ENCODE data around the gene CCL4.
"Not testable (repeated sequence)": the region's sequence is repeated elsewhere in the genome, so short reads cannot be mapped to it uniquely, and the experiment has no call there.

CCL4 gene

GRCh38 chr17:36094232-36094631, 9.4 kb upstream of the CCL4 start:
- ChIA-PET CTCF (no interaction called here), POLR2A (no interaction called here)
- no peak for DNase-seq (ENCODE audit: extremely low spot score)
- no peak for TF ChIP-seq CTBP1 (IDR thresholded peaks at IDR 0.05; ENCODE audit: borderline replicate concordance)
- TF ChIP-seq, protein P1, sequence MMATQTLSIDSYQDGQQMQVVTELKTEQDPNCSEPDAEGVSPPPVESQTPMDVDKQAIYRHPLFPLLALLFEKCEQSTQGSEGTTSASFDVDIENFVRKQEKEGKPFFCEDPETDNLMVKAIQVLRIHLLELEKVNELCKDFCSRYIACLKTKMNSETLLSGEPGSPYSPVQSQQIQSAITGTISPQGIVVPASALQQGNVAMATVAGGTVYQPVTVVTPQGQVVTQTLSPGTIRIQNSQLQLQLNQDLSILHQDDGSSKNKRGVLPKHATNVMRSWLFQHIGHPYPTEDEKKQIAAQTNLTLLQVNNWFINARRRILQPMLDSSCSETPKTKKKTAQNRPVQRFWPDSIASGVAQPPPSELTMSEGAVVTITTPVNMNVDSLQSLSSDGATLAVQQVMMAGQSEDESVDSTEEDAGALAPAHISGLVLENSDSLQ (IDR thresholded peaks at IDR 0.05), result no peak
- TF ChIP-seq NFRKB (IDR thresholded peaks at IDR 0.05), result no peak
- TF ChIP-seq L3MBTL2 (conservative IDR thresholded peaks at IDR 0.05), result no peak
- no peak for TF ChIP-seq HDGF (IDR thresholded peaks at IDR 0.05; ENCODE audit: borderline replicate concordance)
- TF ChIP-seq TARDBP (IDR thresholded peaks at IDR 0.05), result no peak
- TF ChIP-seq ELF4 (IDR thresholded peaks at IDR 0.05), result no peak
- TF ChIP-seq BHLHE40 (IDR thresholded peaks at IDR 0.05; ENCODE audit: borderline replicate concordance), result no peak
- TF ChIP-seq FOXK2 (IDR thresholded peaks at IDR 0.05), result no peak
- no peak for TF ChIP-seq ZNF384 (IDR thresholded peaks at IDR 0.05)
- no peak for TF ChIP-seq FOXM1 (IDR thresholded peaks at IDR 0.05; ENCODE audit: borderline replicate concordance)
- no peak for TF ChIP-seq FOXA1 (IDR thresholded peaks at IDR 0.05)
- no peak for TF ChIP-seq SP1 (IDR thresholded peaks at IDR 0.05)
- no peak for TF ChIP-seq SUZ12 (IDR thresholded peaks at IDR 0.05)
- TF ChIP-seq LEF1 (IDR thresholded peaks at IDR 0.05; ENCODE audit: borderline replicate concordance), result no peak
- no peak for TF ChIP-seq ARNT (IDR thresholded peaks at IDR 0.05)

DNA sequence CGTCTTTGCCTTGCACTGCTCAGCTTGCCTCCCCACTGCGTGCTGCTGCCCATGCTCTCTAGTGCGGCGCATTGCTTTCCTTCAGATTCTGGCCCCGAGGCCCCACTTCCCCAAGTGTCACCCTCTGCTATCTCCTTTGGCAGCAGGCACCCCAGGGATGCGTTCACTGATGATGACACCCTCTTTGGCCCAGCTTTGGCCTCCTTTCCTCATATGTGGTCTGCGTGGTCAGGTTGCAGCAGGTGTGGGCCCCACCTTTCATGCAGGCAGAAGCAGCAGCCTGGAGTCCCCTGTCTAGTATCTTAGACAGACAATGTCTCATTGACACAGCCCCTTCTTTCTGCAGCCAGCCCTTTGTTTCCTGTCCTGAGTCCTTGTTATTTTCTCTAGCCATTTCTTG, 8.9 kb upstream of the CCL4 start:
- POLR2A ChIA-PET, result no interaction called here
- CTCF ChIA-PET, result no interaction called here
- DNase-seq (ENCODE audit: extremely low spot score), result no peak
- TF ChIP-seq FOXA1 (IDR thresholded peaks at IDR 0.05), result no peak
- no peak for TF ChIP-seq FOXK2 (IDR thresholded peaks at IDR 0.05)
- TF ChIP-seq L3MBTL2 (conservative IDR thresholded peaks at IDR 0.05), result no peak
- TF ChIP-seq NFRKB (IDR thresholded peaks at IDR 0.05), result no peak
- no peak for TF ChIP-seq CTBP1 (IDR thresholded peaks at IDR 0.05; ENCODE audit: borderline replicate concordance)

GRCh38 chr17:36095992-36096391, 7.6 kb upstream of the CCL4 start:
- no peak for TF ChIP-seq TARDBP (IDR thresholded peaks at IDR 0.05)
- TF ChIP-seq NFRKB (IDR thresholded peaks at IDR 0.05), result no peak
- TF ChIP-seq FOXA1 (IDR thresholded peaks at IDR 0.05), result no peak
- no peak for TF ChIP-seq SP1 (IDR thresholded peaks at IDR 0.05)
- no peak for TF ChIP-seq HDGF (IDR thresholded peaks at IDR 0.05; ENCODE audit: borderline replicate concordance)
- TF ChIP-seq LEF1 (IDR thresholded peaks at IDR 0.05; ENCODE audit: borderline replicate concordance), result no peak
- no peak for TF ChIP-seq ARNT (IDR thresholded peaks at IDR 0.05)
- ChIA-PET POLR2A (no interaction called here), CTCF (interaction anchor here (0.7 kb wide), 1 partner anchor 29 kb away, joined by 4 read pairs; no protein-coding TSS in a partner anchor)
- no peak for DNase-seq (ENCODE audit: extremely low spot score)

- DNase-seq (ENCODE audit: extremely low spot score); CTCF ChIA-PET: not testable (repeated sequence)
Measured at GRCh38 chr17:36099004-36099403, 4.6 kb upstream of the CCL4 start.

DNA sequence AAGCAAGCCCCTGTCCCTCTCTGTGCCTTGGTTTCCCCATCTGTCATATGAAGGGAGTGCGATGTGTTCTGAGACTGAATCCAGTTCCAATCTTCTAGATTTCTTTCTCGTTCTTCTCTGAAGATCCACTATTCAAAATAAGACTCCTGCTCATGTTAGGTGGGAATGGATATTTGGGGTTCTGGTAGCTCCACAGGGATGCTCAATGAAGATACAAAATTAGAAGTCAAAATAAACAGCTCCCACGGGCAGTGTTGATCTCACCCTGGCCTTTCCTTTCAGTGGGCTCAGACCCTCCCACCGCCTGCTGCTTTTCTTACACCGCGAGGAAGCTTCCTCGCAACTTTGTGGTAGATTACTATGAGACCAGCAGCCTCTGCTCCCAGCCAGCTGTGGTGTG, 619 bp downstream of the CCL4 start:
- DNase-seq (ENCODE audit: extremely low spot score); CTCF ChIA-PET; POLR2A ChIA-PET: not testable (repeated sequence)

More at GRCh38 chr17:36099004-36099403, 4.6 kb upstream of the CCL4 start:
- POLR2A ChIA-PET, result not testable (repeated sequence)

DNA sequence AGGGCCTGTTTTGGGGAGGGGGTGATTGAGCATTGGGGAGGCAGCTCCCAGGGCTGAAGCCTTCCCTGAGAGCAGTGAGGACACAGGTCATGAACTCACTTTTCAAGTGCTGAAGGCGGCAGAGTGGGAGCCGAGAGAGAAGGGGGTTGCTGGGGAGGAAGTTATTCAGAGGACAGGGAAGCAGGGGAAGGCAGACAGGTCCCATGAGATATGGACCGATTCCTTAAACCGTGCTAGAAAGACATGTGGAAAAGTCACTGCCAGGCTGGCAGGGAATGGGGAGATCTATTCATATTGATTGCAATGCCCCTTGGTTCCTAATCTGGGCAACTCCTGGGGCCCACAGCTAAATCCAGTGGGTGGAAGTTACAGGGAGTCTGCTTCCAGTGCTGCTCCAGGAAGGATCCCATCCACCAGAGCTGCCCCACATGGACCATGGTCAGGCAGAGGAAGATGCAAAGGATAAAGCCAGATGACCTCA, 1.1 kb downstream of the CCL4 start:
- no peak for DNase-seq (ENCODE audit: extremely low spot score)
- TF ChIP-seq HDGF (IDR thresholded peaks at IDR 0.05; ENCODE audit: borderline replicate concordance) (no peak), ELF4 (IDR thresholded peaks at IDR 0.05) (no peak), BHLHE40 (IDR thresholded peaks at IDR 0.05; ENCODE audit: borderline replicate concordance) (no peak), FOXA1 (IDR thresholded peaks at IDR 0.05) (no peak), NFRKB (IDR thresholded peaks at IDR 0.05) (no peak), FOXM1 (IDR thresholded peaks at IDR 0.05; ENCODE audit: borderline replicate concordance) (no peak), SUZ12 (IDR thresholded peaks at IDR 0.05) (no peak), ZNF384 (IDR thresholded peaks at IDR 0.05) (no peak), CTBP1 (IDR thresholded peaks at IDR 0.05; ENCODE audit: borderline replicate concordance) (no peak), TARDBP (IDR thresholded peaks at IDR 0.05) (no peak), FOXK2 (IDR thresholded peaks at IDR 0.05) (no peak), LEF1 (IDR thresholded peaks at IDR 0.05; ENCODE audit: borderline replicate concordance) (no peak), SP1 (IDR thresholded peaks at IDR 0.05) (no peak), L3MBTL2 (conservative IDR thresholded peaks at IDR 0.05) (no peak), ARNT (IDR thresholded peaks at IDR 0.05) (no peak)
- TF ChIP-seq, protein P1 (IDR thresholded peaks at IDR 0.05), result no peak
- CTCF ChIA-PET, result no interaction called here
- POLR2A ChIA-PET, result no interaction called here

GRCh38 chr17:36105781-36106492, 2.3 kb downstream of the CCL4 start:
- CTCF ChIA-PET, result interaction anchor here (0.7 to 1.4 kb wide), 2 partner anchors 124 to 130 kb away, joined by 3 to 6 read pairs; no protein-coding TSS in a partner anchor

More at GRCh38 chr17:36105781-36106492, 2.3 kb downstream of the CCL4 start:
- DNase-seq (ENCODE audit: extremely low spot score), result no peak
- POLR2A ChIA-PET, result no interaction called here
- TF ChIP-seq BHLHE40 (IDR thresholded peaks at IDR 0.05; ENCODE audit: borderline replicate concordance) (no peak), LEF1 (IDR thresholded peaks at IDR 0.05; ENCODE audit: borderline replicate concordance) (no peak), SUZ12 (IDR thresholded peaks at IDR 0.05) (no peak), ELF4 (IDR thresholded peaks at IDR 0.05) (no peak), FOXK2 (IDR thresholded peaks at IDR 0.05) (no peak), L3MBTL2 (conservative IDR thresholded peaks at IDR 0.05) (no peak), FOXM1 (IDR thresholded peaks at IDR 0.05; ENCODE audit: borderline replicate concordance) (no peak), ARNT (IDR thresholded peaks at IDR 0.05) (no peak), HDGF (IDR thresholded peaks at IDR 0.05; ENCODE audit: borderline replicate concordance) (no peak), FOXA1 (IDR thresholded peaks at IDR 0.05) (no peak), CTBP1 (IDR thresholded peaks at IDR 0.05; ENCODE audit: borderline replicate concordance) (no peak), TARDBP (IDR thresholded peaks at IDR 0.05) (no peak), ZNF384 (IDR thresholded peaks at IDR 0.05) (no peak), NFRKB (IDR thresholded peaks at IDR 0.05) (no peak)
- TF ChIP-seq, protein P1 (IDR thresholded peaks at IDR 0.05), result no peak

Data from HEK293T (cell line).